Stimulated activated CD4-positive, alpha-beta T cell treated with anti-CD3 and anti-CD28 coated beads, Interleukin-1b, Interleukin-23, amount 100 ng/mL, for 1 hour (primary cell): ENCODE data around the gene APC2.
"Not testable (repeated sequence)": the region's sequence is repeated elsewhere in the genome, so short reads cannot be mapped to it uniquely, and the experiment has no call there.

Source experiments
- DNase-seq, 2 donors: peaks; one replicate each; pipeline ENCODE4 v3.0.0-alpha.2; 2020; ENCODE audit warnings: low read depth in 2 of 2

The APC2 gene

GRCh38 chr19:1412995-1413800, 36.7 kb upstream of the APC2 start:
- no peak for DNase-seq

- no peak for DNase-seq
Observed at GRCh38 chr19:1416014-1416841, 33.7 kb upstream of the APC2 start.

GRCh38 chr19:1417145-1417544, 32.8 kb upstream of the APC2 start:
- no peak for DNase-seq

- no peak for DNase-seq
Observed at GRCh38 chr19:1417681-1418495, 32.0 kb upstream of the APC2 start.

GRCh38 chr19:1418496-1418775, 31.5 kb upstream of the APC2 start:
- no peak for DNase-seq

- DNase-seq = no peak
Observed at GRCh38 chr19:1418951-1419738, 30.8 kb upstream of the APC2 start.

- DNase-seq = not testable (repeated sequence)
Observed at GRCh38 chr19:1420085-1420484, 29.8 kb upstream of the APC2 start.

- no peak for DNase-seq
Observed at GRCh38 chr19:1420590-1420989, 29.3 kb upstream of the APC2 start.

- DNase-seq = no peak
Observed at GRCh38 chr19:1421218-1421957, 28.5 kb upstream of the APC2 start.

GRCh38 chr19:1421958-1422305, 28.0 kb upstream of the APC2 start:
- no peak for DNase-seq

GRCh38 chr19:1422360-1422759, 27.6 kb upstream of the APC2 start:
- DNase-seq = no peak

GRCh38 chr19:1422943-1423342, 27.0 kb upstream of the APC2 start:
- no peak for DNase-seq

- DNase-seq = no peak
Observed at GRCh38 chr19:1423436-1424191, 26.3 kb upstream of the APC2 start.

GRCh38 chr19:1424192-1424955, 25.5 kb upstream of the APC2 start:
- no peak for DNase-seq

GRCh38 chr19:1425102-1425837, 24.7 kb upstream of the APC2 start:
- no peak for DNase-seq

- no peak for DNase-seq
Observed at GRCh38 chr19:1425902-1426301, 24.0 kb upstream of the APC2 start.

GRCh38 chr19:1426736-1427135, 23.2 kb upstream of the APC2 start:
- DNase-seq = no peak

GRCh38 chr19:1427221-1427920, 22.6 kb upstream of the APC2 start:
- no peak for DNase-seq
